K562 (cell line): ENCODE measurements around the gene CTAGE9. TPM values are rescaled to one million over a fixed set of nuclear protein-coding genes. Genes with fewer than 3 reads are reported as not detected.

ENCODE experiments used
- ATAC-seq: fragments of 200-7000 bp; cut with Tn5 transposase; 3 replicates; pipeline ENCODE4 v1.9.1; 2020; ENCODE audit warnings: moderate library complexity
- BruUV-seq: library from RNA; stranded (reverse); fragments of 400-500 nt; replicated peaks from 2 replicates; lab custom pipeline; 2021; lab: Mats Ljungman, UMichigan
- CTCF ChIA-PET: fragments of 300-600 bp; formaldehyde crosslinking; extraction: SDS; loops from one replicate; lab custom pipeline; 2021; ENCODE audit warnings: low intra/inter-chr PET ratio; lab: Yijun Ruan, JAX
- POLR2A ChIA-PET: fragments of 300-600, 350-650 bp; sonication (Branson Sonifier 250); formaldehyde crosslinking; extraction: SDS; loops from one replicate; lab custom pipeline; 2021; ENCODE audit warnings: antibody characterized with exemption, inconsistent platforms; lab: Yijun Ruan, JAX
- DNase-seq, 4 experiments: peaks; one replicate each; pipeline versions ENCODE4 v3.0.0 to v3.0.0-alpha.2; 2011 to 2018; ENCODE audit warnings: low spot score in 3 of 4, mixed read lengths in 3 of 4; ENCODE audit errors: extremely low read depth in 1 of 4
- FAIRE-seq: peaks from 2 replicates; lab custom pipeline; 2011; peaks lifted over from hg19 to GRCh38; lab: Jason Lieb, UNC
- H2AFZ ChIP-seq: 2 replicates; pipeline ENCODE4 v1.6.0; 2011; ENCODE audit warnings: low read depth, low read length, control low read depth, inconsistent platforms
- H3K27ac ChIP-seq: fragments of 200-600 bp; 3 replicates; pipeline ENCODE4 v1.8.0; 2011; ENCODE audit warnings: low read depth, mild to moderate bottlenecking, control low read depth, inconsistent platforms, low read length, moderate library complexity, mixed read lengths; ENCODE audit errors: extremely low read depth
- H3K27me3 ChIP-seq, 2 experiments: fragments of 300-600 bp in 1 of 2; 2 replicates in 1 of 2; 3 replicates in 1 of 2; pipeline versions ENCODE4 v1.6.0 to v1.8.0; 2011; ENCODE audit warnings: inconsistent platforms in 2 of 2, low read length in 2 of 2, mild to moderate bottlenecking in 1 of 2, mixed read lengths in 1 of 2, moderate library complexity in 1 of 2; ENCODE audit not compliant: control insufficient read depth in 2 of 2, insufficient read depth in 2 of 2
- H3K36me3 ChIP-seq: fragments of 300-600 bp; 3 replicates; pipeline ENCODE4 v1.8.0; 2011; ENCODE audit warnings: mild to moderate bottlenecking, low read length, inconsistent platforms; ENCODE audit not compliant: control insufficient read depth, insufficient read depth
- H3K4me1 ChIP-seq, 2 experiments: fragments of 200-600 bp in 1 of 2; replicated peaks in 1 of 2; 2 replicates in 1 of 2; 3 replicates in 1 of 2; pipeline versions ENCODE4 v1.5.1 to v1.8.0; 2011; ENCODE audit warnings: inconsistent platforms in 2 of 2, low read length in 2 of 2, mild to moderate bottlenecking in 1 of 2, mixed read lengths in 1 of 2, moderate library complexity in 1 of 2; ENCODE audit not compliant: control insufficient read depth in 2 of 2, insufficient read depth in 2 of 2
- H3K4me2 ChIP-seq: 2 replicates; pipeline ENCODE4 v1.6.1; 2011; ENCODE audit warnings: low read length, control low read depth, inconsistent platforms, mixed read lengths; ENCODE audit not compliant: insufficient read depth
- H3K4me3 ChIP-seq: fragments of 200-600 bp; sonication (generic), shearing (Covaris generic); 2 replicates; pipeline ENCODE4 v1.5.1; 2016; ENCODE audit warnings: control low read depth, inconsistent platforms
- H3K79me2 ChIP-seq: fragments of 200-600 bp; 3 replicates; pipeline ENCODE4 v1.8.0; 2011; ENCODE audit warnings: low read length, inconsistent platforms; ENCODE audit not compliant: control insufficient read depth, insufficient read depth
- H3K9ac ChIP-seq, 2 experiments: 2 replicates each; pipeline versions ENCODE4 v1.6.0 to v1.6.1; 2011; ENCODE audit warnings: low read depth in 2 of 2, low read length in 2 of 2, control low read depth in 1 of 2, inconsistent platforms in 1 of 2, mild to moderate bottlenecking in 1 of 2, mixed read lengths in 1 of 2; ENCODE audit not compliant: insufficient read depth in 1 of 2
- H3K9me1 ChIP-seq: one replicate; pipeline ENCODE4 v1.6.0; 2011; ENCODE audit warnings: inconsistent platforms, mild to moderate bottlenecking, low read length, moderate library complexity; ENCODE audit not compliant: control insufficient read depth, insufficient read depth
- H3K9me3 ChIP-seq: replicated peaks from 2 replicates; pipeline ENCODE4 v1.5.1; 2011; ENCODE audit warnings: low read depth, low read length, inconsistent platforms; ENCODE audit not compliant: control insufficient read depth, insufficient read depth
- H4K20me1 ChIP-seq: replicated peaks from 2 replicates; pipeline ENCODE4 v1.6.1; 2011; ENCODE audit warnings: low read length, inconsistent platforms, mixed read lengths; ENCODE audit not compliant: control insufficient read depth, insufficient read depth
- GTF2F1 ChIP-seq: IDR thresholded peaks from 2 replicates; pipeline ENCODE4 v1.6.1; 2011; ENCODE audit warnings: low read depth, low read length, improper control_type of control experiment
- HDAC6 ChIP-seq: IDR thresholded peaks from 2 replicates; pipeline ENCODE4 v1.6.1; 2012; ENCODE audit warnings: low read depth, mild to moderate bottlenecking, control low read depth, inconsistent platforms, low read length, moderate library complexity
- HMBOX1 ChIP-seq: sonication (generic); IDR thresholded peaks from 2 replicates; pipeline ENCODE4 v1.6.1; 2016
- SMARCE1 ChIP-seq: fragments of 450-650 bp; IDR thresholded peaks from 2 replicates; pipeline ENCODE4 v1.7.1; 2016; ENCODE audit warnings: mild to moderate bottlenecking
- ZNF780A ChIP-seq: fragments of 250-450 bp; sonication (Bioruptor Pico); IDR thresholded peaks from 2 replicates; pipeline ENCODE4 v1.5.0; 2021; ENCODE audit warnings: mild to moderate bottlenecking
- WGBS: fragments of 100-300 bp; shearing (Covaris generic); methylation state at CpG from one replicate; pipeline ENCODE4 v1.1.6; 2016; ENCODE audit warnings: low coverage, mixed read lengths; ENCODE audit not compliant: insufficient coverage; ENCODE audit errors: missing lambda C conversion rate; 5-methylcytosine and 5-hydroxymethylcytosine counted together
- in situ Hi-C: fragments of 300-500 bp; cut with MboI; formaldehyde crosslinking; loops from 4 replicates; pipeline ENCODE4 v1.15.0; 2018; ENCODE audit warnings: inconsistent platforms, mixed read lengths
- intact Hi-C: fragments of 100-400 bp; cut with micrococcal nuclease; formaldehyde crosslinking; loops from 2 replicates; pipeline ENCODE4 v1.14.2; 2022
- polyA plus RNA-seq, 8 experiments: library from polyadenylated mRNA; depleted of rRNA in 4 of 8; stranded (reverse) in 5 of 8; unstranded in 3 of 8; fragments of >200 nt; fragmentation: Nextera tagmentation in 2 of 8; fragmentation: Illumina TruSeq in 1 of 8; extraction: Ambion mirVana in 2 of 8; extraction: Trizol in 1 of 8; gene quantifications; 2 replicates each; pipeline versions ENCODE4 v1.2.1 to v1.2.3, GENCODE V29; 2011 to 2014; ENCODE audit warnings: inconsistent platforms in 1 of 8, missing spikeins in 1 of 8
- total RNA-seq, 7 experiments: library from RNA; depleted of rRNA in 6 of 7; stranded (reverse); fragments of >200 nt in 6 of 7; fragmentation: Illumina TruSeq in 2 of 7; extraction: Trizol in 2 of 7; gene quantifications; 2 replicates each; pipeline versions ENCODE4 v1.2.1 to v1.2.3, GENCODE V29; 2011 to 2021; ENCODE audit warnings: low replicate concordance in 1 of 7

CTAGE9 gene
- total and polyA plus RNA-seq, 9 of the 15 experiments (the other 6 are each of a cell fraction or from before 2014, with no cell fraction given): not detected

- WGBS: 59% methylated on average over 2 of the region's 2 CpGs
- ChIA-PET CTCF (no interaction called here), POLR2A (interaction anchor here (0.6 to 1.4 kb wide), 3 partner anchors 10 to 23 kb away, joined by 3 to 4 read pairs (median 3); no protein-coding TSS in a partner anchor)
- no peak overlapping the region for H3K4me3 ChIP-seq
- H3K9me1 ChIP-seq: no peaks in the 10 kb centered on the region
- no peaks in the 10 kb centered on the region for H3K9me3 ChIP-seq
- H2AFZ ChIP-seq: no peak overlapping the region
- H3K27ac ChIP-seq: no peak overlapping the region
- peaks cover 23% of the 10 kb centered on the region; the same call in 1 of the 3 replicates for H3K36me3 ChIP-seq
- no peak overlapping the region for H3K4me2 ChIP-seq
- no peaks in the 10 kb centered on the region for H3K27me3 ChIP-seq
- DNase-seq (no peak), FAIRE-seq (no peak), ATAC-seq (no peak)
- BruUV-seq: no TSS peak
- H3K9ac ChIP-seq: no peak overlapping the region
- H3K79me2 ChIP-seq: no peaks in the 10 kb centered on the region
- in situ Hi-C loops (no loop called here), intact Hi-C loops (no loop called here)
- H4K20me1 ChIP-seq: no peaks in the 10 kb centered on the region
- no peak for TF ChIP-seq HDAC6
- no peak for TF ChIP-seq GTF2F1
- no peak for TF ChIP-seq SMARCE1
- no peak for TF ChIP-seq ZNF780A (CRISPR knock-in tag)
- no peak for TF ChIP-seq HMBOX1
- H3K4me1 ChIP-seq: no peaks in the 10 kb centered on the region
These were observed 10.3 kb upstream of the CTAGE9 start for GRCh38 chr6:131721161-131721560.
